ENCODE measurements around the gene TM9SF1.

The TM9SF1 gene, protein sequence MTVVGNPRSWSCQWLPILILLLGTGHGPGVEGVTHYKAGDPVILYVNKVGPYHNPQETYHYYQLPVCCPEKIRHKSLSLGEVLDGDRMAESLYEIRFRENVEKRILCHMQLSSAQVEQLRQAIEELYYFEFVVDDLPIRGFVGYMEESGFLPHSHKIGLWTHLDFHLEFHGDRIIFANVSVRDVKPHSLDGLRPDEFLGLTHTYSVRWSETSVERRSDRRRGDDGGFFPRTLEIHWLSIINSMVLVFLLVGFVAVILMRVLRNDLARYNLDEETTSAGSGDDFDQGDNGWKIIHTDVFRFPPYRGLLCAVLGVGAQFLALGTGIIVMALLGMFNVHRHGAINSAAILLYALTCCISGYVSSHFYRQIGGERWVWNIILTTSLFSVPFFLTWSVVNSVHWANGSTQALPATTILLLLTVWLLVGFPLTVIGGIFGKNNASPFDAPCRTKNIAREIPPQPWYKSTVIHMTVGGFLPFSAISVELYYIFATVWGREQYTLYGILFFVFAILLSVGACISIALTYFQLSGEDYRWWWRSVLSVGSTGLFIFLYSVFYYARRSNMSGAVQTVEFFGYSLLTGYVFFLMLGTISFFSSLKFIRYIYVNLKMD

DNA sequence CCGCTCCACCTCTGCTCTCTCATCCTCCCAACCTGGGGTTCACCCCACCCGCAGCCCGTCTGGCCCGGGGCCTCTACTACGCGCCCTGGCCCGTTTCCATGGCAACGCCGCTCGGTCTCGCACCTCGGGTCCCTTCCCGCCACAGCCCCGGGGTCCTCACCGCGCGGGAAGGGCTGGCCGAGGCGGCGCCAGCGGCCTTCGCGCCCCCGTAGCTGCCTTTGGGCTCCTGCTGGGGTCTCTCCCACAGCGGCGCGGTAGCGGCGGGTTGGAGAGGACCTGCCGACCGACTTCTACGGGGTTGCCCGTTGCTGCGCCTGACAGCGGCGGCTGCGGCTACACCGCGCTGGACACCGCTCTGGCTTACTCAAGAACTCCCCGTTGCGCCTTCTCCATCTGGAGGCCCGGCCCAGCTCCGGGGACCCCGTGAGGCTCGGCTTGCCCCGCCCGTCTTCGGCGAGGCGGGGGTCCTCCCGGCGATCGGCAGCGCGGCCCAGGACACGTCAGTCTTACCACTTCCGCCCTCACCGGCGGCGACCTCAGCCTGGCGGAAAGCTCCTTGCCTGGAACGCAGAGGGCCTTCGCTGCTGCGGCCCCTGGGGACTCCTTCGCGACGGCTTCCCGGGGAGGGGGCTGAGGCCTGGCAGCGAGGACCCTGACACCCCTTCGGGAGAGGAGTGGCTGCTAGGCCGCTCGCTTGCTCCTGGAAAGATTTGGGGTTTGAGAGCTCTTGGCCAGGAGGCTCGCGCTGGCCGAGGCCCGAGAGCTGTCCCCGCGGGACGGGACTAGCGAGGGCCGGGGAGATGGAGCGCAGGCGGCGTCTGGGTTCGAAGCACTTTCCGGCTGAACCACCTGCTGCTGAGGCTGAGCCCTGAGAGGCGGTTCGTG lies at the start of gene TM9SF1:
Gene TM9SF1 (minus strand): TSS at position 256 of the 885 bp plus-strand sequence. CDS start 422 bp downstream, outside the sequence.
- peak; percentile 82 for DNase-seq (ENCODE audit: low spot score)

DNA sequence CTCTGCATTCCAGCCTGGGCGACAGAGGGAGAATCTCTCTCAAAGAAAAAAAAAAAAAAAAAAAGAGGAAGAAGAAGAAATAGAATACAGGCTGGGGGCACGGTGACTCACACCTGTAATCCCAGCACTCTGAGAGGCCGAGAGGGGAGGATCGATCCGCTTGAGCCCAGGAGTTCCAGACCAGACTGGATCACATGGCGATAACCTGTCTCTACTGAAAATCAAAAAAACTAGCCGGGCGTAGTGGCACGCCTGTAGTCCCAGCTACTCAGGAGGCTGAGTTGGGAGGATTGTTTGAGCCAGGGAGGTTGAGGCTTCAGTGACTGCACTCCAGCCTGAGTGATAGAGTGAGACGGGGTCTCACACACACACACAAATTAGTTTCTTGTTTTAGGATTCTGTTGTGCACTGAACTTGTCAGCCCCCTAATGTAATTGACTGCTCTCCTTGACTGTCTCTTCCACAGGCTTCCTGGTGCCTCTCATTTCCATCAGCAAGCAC lies 48.1 kb upstream of the TM9SF1 start:
- DNase-seq (ENCODE audit: low spot score): no peak

DNA sequence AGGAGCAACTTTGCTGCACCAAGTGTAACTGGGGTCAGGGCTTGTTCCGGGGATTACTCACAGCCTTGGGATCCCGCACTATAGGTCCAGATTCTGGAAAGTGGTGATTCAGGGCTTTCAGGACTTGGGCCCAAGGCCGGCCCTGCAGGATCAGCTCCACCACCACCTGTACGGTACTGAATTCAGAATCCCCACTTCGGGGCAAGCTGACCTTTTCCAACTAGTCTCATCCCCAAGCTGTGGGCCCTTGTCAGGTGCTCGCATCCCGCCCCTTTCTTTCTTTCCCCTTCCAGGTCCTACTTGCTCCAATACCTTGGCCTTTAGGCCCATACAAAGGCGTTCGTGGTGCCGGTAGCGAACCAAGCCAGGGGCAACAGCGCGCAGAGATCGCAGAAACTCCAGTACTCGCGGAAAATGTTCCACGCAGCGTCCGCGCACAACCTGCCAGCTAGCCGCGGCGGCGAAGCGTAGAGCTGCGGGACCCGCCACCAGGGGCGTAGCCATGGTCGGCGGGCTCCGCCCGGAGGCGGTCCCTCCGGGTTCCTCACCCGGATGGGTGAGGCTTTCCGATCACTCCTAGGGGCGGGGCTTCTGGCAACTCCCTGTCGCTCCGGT lies 46.7 kb upstream of the TM9SF1 start:
- peak; percentile 93 for DNase-seq (ENCODE audit: low spot score)

DNA sequence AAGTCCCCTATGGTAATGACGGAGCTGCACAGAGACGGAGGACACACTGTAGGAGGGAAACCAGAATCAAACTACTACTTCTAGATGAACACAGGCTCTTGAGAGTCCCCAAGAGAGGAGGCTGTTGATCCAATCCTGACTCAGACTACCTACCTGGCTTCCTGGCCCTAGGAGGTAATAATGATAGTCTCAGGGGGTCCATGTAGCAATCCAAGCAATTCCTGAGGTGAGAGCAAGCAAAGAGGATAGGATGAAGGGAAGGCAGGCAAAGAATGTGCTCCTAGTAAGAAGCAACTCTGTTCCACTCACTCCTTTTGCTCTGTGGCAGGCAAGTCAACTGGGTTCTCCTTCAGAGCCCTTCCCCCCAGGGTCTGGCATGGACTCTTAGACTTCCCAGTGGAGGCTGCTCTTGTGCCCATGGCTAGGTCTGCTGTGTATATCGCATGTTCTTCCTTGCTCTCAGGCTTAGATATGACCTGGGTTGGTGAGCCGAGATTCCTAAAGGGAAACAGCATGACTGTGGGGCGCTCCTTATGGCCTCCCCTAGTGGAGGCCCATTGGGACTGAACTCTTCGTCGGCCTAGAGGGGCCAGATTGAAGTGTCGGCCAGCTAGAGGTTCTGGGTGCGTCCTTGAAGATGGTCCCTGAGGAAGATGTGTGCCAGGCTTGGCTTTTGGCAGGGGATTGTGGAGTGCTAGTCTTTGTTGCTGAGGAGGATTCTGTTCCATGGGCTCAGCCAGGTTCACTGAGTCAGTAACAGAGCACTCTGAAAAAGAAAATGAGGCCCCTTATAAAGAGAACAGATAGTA lies 45.1 kb upstream of the TM9SF1 start:
- DNase-seq (ENCODE audit: low spot score): no peak

DNA sequence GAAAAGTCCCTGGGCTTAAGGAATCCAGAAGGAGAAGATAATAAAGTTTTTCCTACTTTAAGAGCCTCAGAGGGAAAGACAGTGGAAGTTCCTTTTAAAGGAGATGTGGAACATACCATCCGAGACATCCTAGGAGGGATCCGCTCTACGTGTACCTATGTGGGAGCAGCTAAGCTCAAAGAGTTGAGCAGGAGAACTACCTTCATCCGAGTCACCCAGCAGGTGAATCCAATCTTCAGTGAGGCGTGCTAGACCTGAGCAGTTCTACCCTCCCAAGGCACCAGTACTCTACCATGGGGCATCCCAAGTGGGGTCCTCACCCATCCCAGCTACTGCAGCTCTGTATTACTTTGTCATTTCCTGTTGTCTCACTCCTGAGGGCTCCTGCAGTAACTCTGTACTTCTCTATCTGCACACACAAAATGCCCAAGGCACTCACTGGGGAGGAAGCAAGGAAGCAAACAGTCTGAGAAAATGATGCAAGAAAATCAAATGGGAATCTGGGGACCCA lies 43.3 kb upstream of the TM9SF1 start:
- no peak for DNase-seq (ENCODE audit: low spot score)

DNA sequence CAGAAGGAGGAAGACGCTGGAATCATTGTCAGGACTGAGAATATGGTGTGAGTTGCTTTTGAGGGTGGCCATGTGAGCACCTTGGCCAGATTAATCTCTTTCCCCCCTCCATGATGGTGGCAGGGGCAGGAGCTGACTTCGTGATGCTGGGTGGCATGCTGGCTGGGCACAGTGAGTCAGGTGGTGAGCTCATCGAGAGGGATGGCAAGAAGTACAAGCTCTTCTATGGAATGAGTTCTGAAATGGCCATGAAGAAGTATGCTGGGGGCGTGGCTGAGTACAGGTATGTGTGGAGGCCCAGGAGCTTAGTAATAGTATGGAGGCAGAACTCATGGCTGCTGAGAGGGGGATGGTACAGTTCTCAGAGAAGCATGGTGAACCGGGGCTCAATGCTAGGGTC lies 42.9 kb upstream of the TM9SF1 start:
- DNase-seq (ENCODE audit: low spot score): no peak

DNA sequence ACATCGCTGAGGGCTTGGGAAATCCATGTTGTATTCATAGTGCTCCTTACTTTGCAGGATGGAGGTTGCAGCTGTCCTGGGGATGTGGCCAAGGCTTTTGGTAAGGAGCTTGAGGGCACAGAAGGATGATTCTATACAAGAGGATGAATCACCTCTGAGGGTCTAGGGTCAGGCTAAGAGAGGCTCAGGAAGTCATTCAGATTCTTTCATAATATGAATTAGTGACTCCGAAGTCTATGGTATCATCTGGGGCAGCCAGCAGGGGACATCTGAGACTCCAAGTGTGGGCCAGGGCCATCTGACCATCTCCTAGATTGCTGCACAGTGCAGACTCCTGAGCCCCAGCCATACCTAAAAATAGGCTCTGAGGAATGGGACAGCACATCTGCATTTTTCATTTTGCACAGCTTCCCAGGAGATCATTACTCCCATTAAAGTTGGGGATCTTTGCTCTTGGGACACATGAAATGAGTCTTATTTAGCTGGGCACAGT lies 42.3 kb upstream of the TM9SF1 start:
- no peak for DNase-seq (ENCODE audit: low spot score)

DNA sequence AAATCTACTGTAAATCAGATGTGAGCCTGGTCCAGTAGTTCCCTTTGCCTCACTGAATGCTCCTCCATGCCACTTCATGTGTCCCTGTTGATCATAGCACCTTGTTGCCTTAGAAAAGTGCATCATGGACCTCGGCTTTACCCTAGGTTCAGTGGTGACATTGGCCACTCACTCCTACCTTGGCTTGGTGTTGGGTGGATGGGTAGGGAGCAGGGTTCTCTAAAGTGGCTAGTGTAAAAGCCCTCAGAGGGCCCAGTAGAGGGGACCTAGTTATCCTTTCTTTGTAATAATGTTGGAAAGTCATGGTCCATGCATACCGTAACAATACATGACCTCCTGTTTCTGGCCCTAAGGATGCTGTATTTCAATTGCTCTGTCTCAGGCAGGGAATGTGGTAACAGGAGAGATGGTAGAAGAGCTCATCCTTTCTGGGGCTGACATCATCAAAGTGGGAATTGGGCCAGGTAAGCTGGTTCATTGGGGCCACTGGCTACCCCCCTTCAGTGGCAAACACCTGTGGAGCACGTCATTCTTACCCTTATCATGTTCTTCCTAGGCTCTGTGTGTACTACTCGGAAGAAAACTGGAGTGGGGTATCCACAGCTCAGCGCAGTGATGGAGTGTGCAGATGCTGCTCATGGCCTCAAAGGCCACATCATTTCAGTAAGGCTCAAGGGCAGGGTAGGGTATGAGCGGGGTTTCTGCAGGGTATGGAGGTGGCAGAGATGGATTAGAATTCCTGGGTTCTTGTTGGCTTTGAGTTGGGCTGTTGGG lies 41.6 kb upstream of the TM9SF1 start:
- no peak for DNase-seq (ENCODE audit: low spot score)

DNA sequence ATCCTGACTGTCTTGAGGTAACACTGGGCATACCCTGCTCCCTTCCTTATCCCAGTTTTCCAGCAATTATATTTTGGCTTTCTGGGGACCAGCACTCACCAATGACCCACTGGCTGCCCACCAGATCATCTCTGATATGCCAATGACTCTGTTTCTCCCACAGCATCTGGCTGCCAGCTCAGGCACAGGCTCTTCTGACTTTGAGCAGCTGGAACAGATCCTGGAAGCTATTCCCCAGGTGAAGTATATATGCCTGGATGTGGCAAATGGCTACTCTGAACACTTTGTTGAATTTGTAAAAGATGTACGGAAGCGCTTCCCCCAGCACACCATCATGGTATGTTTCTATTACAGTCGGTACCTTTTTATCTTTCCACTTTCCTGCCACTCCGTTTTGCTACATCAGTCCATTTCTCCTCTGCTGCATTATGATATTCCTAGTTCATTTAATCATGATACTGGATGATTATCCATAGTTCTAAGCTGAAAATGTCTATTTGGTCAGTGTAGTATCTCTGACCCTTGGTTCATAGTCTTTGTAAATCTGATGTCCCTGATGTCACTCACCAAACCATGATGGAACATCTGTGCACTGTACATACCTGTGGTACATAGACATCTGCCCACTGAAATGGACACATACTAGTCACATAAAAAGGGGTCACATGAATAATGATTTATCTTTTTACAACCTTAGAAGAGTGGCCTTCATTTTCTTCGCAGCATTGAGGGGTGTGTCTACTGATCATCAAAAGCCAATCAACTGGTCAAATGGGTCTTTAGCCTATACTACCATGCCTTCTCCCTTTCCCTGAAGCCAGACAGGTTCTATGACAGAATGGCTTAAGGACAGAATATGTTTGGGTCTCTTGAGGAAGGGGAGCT lies 40.8 kb upstream of the TM9SF1 start:
- no peak for DNase-seq (ENCODE audit: low spot score)

DNA sequence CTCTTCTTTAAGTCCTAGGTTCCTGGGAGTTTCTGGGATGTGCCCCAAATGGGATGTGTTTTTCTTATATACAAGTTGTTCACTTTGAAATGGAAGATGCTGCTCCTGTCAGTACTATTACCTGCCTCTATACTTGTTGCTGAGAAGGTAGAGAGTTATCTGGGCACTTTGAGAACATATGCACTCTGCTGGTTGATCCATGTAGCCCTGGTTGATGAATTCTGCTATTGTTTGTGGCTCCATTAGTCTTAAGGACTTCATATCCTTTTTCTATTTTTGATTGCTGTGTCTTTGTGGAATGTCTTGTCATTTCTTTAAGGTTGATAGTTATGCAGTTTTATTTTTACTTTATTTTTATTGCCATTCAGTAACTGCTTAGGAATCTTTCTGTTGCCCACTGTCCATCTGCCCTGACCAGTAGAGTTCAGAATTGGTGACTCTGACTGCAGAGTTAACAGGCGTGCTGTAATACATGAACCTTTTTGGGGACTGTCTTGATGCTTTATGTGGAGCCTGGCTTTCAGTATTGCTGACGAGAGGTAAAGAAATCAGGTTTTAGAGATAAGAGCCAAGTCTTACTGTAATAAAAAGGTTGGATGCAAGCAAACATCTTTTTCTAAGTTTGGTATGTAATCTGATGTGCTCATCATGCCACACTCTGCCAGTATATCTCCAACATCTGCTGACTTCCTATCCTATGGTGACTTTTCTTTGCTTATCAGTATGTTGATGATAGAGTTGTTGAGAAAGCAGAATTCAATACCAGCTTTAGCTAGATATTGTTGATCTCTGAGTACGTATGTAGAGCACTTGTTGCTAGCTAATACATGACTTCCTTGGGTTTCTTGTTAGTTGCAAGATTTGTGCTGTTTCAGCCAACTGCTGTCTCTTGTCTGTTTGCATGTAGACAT lies 39.1 kb upstream of the TM9SF1 start:
- DNase-seq (ENCODE audit: low spot score): no peak

DNA sequence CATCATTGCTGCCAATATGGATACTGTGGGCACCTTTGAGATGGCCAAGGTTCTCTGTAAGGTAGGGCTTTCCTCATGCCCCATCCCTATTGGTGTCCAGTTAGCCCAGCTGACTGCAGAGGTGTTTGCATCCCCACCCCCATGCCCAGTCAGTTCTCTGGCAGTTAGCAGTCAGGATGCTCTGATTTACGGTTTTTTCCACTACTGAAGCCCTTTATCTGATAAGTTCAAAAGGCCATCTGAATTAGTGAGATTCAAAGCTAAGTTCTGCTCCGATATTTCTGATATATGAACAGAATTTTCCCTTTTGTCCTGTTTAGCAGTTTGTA lies 38.3 kb upstream of the TM9SF1 start:
- no peak for DNase-seq (ENCODE audit: low spot score)

DNA sequence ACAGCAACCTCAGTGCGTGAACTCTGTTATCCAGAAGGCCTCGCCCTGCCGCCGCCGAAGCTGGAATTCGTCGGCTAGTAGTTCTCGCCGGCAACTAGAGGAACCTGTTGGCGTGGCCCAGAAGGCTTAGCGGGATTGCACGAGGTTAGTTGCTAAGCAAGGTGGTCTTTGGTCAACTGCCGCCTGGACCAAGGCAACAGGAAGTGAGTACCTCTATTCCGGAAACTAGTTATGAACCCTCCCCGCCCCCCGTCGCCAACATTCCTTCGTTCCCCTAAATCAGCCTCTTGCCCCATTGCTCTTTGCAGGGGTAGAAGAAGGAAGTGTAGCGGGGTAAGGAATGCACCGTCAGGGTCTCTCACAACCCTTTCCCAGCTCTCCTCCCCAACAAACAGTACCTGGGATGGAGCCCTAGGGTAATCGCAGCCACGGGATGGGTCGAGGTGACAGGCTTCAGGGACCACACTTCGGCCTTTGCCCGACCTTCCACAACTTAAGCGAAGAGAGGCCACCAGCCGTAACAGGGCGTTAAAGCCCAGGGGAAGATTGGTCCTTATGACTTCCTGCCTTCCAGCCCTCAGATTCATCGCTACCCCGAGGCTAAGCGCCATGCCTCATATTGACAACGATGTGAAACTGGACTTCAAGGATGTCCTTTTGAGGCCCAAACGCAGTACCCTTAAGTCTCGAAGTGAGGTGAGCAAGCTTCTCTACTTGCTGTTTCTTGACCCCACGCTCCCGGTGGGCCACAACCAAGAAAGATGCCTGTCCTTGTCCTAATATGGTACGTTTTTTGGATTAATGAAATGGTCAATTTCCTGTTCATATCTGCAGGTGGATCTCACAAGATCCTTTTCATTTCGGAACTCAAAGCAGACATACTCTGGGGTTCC lies 37.6 kb upstream of the TM9SF1 start, which contains the start of gene GMPR2:
Gene GMPR2 (plus strand): TSS at position 285 of the 893 bp plus-strand sequence. CDS start 325 bp downstream, at position 610.
- no peak for DNase-seq (ENCODE audit: low spot score)

DNA sequence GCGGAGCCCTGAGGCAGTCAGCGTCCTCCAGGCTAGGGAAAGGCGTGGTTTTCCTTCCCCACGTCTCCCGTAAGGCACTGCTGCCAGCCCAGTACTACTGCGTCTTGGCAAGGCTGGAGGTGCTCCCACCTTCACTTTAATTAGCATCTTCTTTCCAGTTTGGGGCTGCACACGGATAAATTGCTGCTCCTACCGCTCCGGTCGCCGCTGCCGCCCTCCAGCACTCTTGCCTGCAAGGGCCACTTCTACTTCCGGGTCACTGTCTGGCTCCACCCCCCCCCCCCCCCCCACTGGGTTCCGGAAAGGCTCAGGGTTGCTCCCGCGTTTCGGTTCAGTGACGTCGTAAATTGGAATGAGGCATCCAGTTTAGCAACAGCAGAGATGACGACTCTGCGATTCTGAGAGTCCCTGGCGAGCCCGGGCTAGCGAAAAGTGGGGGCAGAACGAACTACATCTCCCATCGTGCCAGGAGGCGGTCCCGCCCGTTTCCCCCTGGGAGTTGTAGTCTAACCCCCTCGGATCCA lies 36.9 kb upstream of the TM9SF1 start, which contains the start of gene NEDD8:
Gene NEDD8 (minus strand): TSS at position 247 of the 524 bp plus-strand sequence. CDS start 100 bp downstream, at position 147.
- DNase-seq (ENCODE audit: low spot score): peak; percentile 97

DNA sequence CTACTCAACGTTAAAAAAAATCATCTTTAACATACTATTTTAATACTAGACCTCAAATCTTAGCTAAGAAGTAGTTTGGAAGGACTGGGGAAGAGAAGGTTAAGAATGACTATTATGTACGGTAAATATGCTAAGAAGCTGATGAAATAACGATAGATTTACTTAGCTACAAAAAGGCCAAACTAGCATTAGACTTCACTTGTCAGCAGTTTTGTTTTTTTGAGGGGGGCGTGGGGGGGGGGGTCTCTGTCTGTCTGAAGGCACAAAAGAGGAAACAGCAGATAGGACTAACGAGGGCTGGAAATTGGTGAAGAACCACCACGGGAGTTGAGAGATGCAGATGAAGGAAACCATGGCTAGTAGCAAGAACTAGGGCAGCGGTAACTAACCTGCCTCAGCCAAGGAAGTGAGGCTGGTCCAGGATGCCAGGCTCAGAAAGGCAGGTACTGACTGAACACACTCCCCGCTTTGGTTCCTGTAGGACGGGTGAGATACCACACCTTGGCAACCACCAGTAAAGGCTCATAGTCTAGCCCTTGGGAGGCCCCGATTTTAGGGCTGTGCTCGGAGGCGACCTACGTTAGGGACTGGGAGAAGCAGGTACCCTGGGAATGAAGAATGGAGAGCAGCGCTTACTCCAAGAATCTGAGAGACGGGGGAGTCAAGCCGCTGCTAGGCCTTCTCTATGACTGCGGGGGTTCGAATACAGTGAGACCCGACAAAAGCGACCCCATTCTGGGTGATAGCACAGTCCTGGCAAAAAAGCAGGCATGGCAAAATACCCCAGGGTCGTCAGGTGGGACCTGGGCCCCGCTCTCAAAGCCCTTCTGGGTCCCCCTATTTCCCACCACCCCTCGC lies 36.3 kb upstream of the TM9SF1 start:
- no peak for DNase-seq (ENCODE audit: low spot score)

DNA sequence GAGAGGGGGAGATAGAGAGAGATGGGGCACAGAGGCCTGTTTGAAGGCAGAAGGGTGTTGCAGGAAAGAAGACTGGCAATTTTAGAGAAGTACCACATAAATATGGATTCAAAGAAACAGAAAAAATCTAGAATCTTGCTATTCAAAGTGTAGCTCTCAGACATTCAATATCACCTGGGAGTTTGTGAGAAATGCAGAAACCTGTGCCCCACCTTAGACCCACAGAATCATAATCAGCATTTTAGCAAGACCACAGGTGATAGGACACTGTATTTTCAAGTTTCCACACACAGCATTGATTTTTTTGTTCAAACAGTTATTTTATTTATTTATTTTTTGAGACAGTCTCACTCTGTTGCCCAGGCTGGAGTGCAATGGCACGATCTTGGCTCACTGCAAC lies 33.7 kb upstream of the TM9SF1 start:
- DNase-seq (ENCODE audit: low spot score): no peak
